Lung microvascular endothelial cell (primary cell): ENCODE results near the gene ANKRD29. TPM values are rescaled to one million over a fixed set of nuclear protein-coding genes. Genes with fewer than 3 reads are reported as not detected.

Experiments used
- DNase-seq, 2 donors: peaks; one replicate each; pipeline versions ENCODE4 v3.0.0 to v3.0.0-alpha.2; 2010; ENCODE audit warnings: low read depth in 2 of 2
- total RNA-seq: library from RNA; depleted of rRNA; stranded (reverse); fragments of >200 nt; gene quantifications from 2 replicates; pipeline ENCODE4 v1.2.1, GENCODE V29; 2014

Gene ANKRD29, protein sequence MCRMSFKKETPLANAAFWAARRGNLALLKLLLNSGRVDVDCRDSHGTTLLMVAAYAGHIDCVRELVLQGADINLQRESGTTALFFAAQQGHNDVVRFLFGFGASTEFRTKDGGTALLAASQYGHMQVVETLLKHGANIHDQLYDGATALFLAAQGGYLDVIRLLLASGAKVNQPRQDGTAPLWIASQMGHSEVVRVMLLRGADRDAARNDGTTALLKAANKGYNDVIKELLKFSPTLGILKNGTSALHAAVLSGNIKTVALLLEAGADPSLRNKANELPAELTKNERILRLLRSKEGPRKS
- 0.65 and 0.79 TPM in 2 replicates for total RNA-seq

DNA sequence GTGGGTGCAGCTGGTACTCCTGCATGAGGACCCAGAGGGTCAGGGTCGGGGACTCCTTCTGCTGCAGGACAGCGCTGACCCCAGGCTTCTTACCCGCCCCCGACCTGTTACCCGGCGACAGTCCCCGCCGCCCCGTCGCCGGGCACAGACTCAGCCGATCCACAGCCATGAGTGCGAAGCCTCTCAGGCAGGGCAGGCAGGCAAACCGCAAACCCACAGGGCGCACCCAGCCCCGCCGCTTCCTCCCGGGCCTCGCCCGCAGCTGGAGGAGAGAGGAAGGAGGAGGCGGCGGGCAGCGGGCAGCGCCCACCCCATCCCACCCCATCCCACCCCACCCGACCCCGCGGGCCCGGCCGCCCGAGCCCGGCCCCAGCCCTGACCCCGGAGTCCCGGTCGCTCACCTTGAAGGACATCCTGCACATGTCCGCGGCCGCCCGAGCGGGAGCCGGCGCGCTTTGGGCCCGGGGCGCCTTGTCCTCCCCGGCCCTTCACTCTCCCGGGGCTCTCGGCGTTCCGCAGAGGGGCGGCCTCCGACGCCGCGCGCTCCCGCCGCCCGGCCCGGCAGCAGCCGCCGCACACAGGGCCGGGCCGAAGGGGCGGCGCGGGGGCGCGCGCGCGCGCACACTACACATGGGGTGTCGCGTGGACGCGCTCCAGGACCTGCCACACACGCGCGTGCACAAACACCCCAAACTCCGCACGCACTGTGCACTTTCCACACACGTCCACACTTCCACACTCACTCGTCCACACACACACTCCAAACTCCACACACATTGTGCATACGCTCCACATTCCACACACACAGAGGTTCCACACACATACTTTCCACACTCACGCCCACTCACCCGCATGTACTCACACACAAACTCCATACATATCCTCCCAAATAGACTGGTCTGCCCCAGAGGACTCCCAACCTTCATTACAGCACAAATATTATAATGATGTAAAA lies at the start of gene ANKRD29:
Gene ANKRD29 (minus strand): TSS at position 603 of the 955 bp plus-strand sequence. CDS start 181 bp downstream, at position 422.
- peak; percentile 16 to 43 for DNase-seq

DNA sequence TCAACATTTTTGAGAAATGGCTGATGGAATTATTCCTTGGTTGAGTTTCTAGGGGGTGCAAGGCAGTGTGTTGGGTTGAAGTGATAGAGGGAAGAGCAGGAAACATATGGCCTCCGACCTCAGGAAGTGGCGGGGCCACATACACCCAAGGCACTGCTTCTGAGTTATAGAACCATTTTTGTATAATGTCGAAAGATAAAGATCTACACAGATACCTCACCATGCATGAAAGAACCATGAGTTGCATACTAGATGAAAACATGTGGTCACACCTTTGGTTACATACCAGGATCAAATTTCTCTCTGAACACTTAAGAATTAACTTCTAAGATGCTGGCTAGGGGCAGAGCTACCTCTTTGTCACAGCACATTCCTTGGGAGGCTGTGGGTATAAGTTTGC lies 49.7 kb upstream of the ANKRD29 start:
- DNase-seq, result no peak

DNA sequence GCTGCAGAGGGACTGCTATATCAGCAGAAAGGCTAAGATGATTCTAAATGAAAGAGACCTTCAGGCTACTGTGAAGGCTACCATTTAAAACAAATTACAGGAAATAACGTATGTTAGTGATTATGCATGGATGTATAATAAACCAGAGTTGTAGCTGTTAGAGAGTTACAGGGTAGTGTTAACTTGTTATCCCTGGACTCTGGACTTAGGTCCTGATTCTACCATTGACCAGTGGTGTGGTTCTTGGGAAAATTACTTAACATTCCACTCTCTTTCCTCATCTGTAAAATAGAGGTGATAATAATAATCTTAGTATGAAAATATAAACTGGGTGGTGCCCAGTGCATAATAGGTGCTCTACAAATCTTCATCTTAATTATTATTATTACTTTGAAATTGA lies 48.7 kb upstream of the ANKRD29 start:
- no peak for DNase-seq

DNA sequence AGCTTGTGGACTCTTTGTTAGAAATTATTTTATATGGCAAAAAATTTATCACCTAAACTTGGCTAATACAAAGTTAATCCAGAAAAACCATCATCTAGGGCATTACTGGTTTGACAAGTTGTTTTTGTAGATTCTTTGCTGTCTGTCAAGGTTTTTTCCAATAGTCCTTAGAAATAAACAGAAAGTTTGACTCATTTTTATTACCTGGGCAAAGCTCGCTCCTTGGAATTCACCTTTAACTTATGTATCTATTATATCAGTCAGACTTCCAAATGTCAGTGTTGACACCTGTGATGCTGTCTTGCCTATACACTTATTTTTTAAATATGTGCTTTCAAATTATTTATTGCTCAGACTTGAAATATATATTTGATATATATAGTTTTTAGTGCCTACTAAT lies 48.2 kb upstream of the ANKRD29 start:
- no peak for DNase-seq

DNA sequence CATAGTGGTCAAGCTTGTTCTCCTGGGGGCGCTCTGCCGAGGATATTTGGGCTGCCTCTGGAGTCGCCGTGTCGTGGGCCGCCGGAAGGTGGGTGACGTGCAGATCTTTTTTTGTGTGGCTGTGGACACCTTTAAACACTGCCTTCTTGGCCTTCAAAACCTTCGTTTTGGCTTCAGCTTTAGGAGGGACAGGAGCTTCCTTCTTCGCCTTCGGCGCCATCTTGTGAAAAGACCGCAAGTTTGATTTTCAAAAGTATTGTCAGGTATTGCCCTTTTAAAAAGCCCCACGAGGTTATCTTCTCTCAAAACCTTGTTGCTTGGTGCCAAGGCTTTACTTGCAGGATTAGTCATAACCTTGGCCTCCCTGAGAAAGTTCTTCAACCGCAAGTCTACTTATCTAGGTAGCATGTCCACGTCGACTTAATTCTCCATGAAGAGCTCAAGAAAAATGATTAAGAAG lies 47.4 kb upstream of the ANKRD29 start:
- DNase-seq, result no peak

DNA sequence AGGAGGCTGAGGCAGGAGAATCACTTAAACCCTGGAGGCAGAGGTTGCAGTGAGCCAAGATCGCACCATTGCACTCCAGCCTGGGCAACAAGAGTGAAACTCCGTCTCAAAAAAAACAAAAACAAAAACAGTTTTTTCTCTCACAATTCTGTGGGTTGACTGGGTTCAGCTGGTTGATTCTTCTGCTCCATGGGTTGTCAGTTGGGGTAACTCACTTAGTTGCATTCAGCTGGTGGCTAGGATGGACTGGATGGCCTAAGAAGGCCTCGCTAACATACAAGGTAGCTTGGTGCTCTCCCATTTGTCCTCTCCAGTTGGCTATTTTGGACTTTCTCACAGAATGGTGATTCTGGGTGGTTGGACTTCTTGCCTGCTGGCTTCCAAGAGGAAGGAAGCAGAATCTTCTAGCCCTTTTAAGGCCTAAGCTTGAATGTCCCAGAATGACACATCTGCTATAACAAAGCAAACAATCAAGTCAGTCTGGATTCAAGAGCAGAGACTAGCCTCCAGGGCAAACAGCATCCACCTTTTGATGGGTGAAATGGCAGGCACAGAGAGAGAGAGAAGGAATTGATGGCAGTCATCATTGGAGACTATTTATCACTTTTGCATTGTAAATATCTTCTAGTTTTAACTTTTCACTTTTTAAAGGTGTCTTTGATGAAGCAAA lies 44.4 kb upstream of the ANKRD29 start:
- no peak for DNase-seq

DNA sequence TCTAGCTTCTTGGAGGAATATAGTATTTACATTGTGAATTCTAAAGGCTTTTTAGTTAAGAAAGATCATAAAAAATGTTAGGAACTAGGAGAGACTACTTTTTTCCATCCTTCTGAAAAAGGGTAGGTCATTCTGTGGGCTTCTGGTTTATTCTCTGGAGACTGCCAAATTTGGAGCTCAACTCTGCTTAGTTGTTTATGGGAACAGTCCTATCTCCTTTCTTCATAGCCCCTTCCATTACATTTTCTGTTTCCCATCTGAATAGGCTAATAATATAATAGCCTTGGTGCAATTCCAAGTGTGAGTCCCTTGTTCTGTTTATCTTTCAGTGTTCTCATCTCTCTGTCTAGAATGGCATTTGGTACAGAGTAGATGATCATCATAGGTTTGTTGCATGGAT lies 42.1 kb upstream of the ANKRD29 start:
- DNase-seq, result no peak

DNA sequence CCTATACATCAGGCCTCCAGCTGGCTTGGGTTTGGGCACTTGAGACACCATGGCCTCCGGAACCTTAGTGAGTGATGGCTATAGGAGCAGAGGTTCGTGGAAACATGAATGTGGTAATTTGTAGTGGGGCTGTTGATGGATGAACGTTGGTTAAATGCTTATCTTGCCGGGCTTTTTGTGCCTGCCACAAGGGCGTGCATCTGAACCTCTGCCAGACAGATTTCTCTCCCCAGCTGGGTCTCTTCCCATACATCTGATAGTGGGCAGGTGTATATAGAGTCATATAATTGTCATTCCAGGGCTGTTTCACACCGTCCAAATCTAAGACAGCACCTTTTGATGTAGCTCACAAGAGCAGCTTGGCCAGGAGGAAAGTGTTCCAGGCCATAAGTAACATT lies 41.3 kb upstream of the ANKRD29 start:
- DNase-seq, result no peak

DNA sequence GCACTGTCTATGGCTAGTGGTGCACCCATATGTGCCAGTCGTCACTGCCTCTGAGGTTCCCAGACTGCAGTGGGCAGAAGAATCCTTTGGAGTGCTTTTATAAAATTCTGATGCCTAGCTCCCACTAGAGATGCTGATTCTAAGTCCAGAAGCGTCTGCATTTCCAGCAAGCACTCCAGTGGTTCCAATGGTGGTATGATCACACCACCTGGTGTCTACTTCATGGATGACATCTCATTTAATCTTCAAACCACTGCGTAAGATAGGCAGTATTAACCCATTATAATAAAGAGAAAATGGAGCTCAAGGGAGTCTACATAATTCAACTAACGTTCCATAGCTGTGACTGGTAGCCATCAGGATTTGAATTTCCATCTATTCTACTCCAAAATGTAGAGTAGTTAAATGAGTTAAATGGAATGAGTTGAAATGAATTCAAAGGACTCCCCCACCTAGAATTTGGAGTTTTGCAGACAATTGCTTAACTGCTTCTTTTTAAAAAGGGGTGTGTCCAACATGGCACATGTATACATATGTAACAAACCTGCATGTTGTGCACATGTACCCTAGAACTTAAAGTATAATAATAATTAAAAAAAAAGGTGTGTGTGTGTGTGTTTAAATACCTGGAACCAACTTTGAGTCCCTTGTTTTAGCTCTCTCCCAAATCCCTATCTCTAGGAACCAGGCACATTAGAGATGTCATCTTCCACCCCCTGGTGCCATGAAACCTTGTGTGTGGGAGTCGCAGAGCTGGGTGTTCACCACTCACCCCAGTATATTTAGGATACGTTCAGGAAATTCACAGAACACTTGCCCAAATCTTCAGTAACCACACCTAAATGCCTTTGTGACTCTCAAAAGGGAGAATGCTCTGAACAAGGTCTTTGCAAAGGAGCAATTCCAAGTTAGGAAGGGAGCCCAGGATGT lies 40.6 kb upstream of the ANKRD29 start:
- peak; percentile 79 to 85 for DNase-seq

DNA sequence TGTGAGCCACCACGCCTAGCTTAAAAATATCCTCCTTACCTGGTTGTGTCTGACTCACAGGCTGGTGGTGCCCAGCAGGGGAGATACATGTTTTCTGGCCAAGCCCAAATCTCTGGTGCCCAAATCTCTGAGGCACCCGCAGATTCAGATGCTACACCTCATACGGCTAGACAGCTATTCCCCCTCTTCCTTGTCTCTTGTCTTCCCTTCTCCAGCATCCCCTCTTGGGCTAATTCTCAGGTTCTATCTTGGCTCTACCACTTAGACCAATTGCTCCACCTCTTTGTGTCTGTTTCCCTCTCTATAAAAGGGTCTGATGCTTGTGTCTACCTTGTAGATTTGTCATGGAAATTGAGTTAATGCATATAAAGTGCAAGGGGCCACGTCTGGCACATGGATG lies 39.9 kb upstream of the ANKRD29 start:
- DNase-seq, result no peak

DNA sequence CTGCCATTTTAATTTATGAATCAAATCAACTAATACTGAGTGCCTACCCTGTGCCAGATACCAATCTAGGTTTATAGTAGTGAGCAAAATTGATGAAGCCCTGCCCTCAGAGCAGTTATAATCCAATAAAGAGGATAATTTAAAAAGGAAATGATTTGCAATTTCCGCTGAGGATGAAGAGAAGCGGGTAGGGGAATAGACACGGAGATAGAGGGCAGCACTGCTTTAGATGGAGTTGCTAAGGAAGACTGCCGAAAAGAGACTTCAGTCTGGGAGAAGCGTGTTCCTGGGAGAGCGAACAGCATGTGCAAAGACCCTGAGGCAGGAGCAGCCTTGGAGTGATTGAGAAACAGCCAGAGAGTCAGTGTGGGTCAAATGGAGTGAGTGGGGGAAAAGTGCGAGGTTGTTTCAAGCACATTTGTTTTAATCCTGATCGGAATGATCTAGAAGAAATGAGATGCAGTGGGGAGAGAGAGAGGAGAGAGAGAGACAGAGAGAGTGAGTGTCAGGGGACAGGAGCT lies 38.9 kb upstream of the ANKRD29 start:
- no peak for DNase-seq

DNA sequence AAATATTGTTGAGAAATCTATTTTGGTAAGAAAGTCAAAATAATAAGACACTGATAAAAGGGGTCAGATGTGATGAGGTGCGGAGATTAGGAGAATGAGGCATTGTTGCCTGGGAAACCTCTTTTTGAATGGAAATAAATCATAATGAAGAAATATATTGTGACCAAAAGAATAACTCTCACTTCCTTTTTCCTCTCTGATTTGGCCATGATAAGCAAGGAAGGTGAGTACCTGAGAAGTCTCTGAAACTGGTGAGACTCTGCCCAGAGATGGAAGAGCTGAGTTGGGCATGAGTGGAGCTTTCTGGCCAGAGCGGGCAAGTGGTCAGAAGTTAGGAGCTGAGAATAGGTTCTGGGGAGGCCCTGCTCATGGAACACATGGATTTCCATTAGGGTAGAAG lies 38.3 kb upstream of the ANKRD29 start:
- no peak for DNase-seq

DNA sequence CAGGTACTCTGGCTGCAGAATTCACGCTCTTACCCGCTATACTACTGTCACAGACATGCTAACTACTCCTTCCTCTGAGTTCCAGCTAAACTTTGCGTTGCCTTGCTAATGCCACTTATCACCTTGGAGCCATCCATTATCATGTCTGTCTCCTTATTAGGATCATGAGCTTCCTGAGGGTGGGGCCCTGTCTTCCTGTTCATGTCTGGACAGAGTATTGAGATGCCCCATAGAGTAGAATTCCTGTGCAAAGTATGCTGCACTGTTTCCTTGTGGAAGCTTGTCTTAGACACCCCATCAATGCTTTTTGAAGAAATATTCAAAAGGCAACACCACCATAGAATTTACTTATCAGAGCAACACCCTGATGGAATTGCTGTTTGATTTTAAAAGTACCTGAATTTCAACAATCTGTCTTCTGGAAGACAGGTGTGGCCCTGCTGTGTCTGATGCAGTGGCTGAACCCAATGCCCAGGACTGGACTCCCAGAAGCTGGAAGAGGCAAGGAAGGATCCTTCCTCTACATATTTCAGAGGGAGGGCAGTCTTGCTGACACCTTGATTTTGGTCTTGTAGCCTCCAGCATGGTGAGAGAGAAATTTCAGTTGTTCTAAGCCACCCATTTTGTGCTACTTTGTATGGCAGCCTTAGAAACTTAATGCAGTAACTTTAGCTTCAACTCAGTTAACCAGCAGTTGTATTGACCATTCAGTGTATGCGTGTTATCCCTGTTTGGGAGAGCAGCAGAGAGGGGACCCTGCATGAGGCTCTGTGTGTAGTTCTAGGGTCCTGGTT lies 32.1 kb upstream of the ANKRD29 start:
- peak in 1 of 2 donors; percentile 24 for DNase-seq

DNA sequence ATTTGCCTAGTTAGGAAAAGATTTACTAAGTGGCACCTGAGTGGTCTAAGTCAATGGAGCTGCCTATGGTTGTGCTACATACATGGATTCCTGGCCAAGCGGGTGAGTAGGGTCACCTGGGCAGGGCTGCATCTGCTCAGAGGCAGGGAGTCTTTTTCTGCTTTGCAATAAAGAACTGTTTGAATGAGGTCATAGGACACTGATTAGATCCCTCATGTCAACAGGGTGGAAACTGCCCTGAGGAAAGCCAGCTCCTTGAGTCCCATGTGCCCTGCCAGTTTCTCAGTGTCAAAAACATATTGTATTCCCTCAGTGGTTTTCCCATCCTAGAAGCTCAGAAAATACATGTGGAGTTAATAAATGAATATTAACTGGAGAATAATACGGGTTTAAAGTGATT lies 31.1 kb upstream of the ANKRD29 start:
- no peak for DNase-seq

DNA sequence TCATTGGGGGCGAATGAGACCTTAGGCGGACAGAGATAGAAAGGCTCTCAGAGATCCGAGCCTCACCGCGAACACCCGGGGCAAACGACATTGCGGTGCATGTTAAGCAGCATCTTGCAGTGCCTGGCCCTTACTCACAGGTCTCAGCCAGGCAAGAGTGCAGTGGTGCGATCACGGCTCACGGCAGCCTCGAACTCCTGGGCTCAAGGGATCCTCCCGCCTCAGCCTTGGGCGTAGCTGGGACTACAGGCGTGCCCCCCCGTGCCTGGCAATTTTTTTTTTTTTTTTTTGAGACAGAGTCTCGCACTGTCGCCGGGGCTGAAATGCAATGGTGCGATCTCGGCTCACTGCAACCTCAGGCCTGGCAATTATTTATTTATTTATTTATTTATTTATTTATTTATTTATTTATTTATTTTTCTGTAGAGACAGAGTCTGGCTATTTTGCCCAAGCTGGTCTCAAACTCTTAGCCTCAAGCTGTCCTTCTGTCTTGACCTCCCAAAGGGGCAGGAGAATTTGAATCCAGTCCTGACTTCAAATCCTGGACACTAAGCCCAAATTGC lies 27.9 kb upstream of the ANKRD29 start:
- DNase-seq, result peak in 1 of 2 donors; percentile 14

DNA sequence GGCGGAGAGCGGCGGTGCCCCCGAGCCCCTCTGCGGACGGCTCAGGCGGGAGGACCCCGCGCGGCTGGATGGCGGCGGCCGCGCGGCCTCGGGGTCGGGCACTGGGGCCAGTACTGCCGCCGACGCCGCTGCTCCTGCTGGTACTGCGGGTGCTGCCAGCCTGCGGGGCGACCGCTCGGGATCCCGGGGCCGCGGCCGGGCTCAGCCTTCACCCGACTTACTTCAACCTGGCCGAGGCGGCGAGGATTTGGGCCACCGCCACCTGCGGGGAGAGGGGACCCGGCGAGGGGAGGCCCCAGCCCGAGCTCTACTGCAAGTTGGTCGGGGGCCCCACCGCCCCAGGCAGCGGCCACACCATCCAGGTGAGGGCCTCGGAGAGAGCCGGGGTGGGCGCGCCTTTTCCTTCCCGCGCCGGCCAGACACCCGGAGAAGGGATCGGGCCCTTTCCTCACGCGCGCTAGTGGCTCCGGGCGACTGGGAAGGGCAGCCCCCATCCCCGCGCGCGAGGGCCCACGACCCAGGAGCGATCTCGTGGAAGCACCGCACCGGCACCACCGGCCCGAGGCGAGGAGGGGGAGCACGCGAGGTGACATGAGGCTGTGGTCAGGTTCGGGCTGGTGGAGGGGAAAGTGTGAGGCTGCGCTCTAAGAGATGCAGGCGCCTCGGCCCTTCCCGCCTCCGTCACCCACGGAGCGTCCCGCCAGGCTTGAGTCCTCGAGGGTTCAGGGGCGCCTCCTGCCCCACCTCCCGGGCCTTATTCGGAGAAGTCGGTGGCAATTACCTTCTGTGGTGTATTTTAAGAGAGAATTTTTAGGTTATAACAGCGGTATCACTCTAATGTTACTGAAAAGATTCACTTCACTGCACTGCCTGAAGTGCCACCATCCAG lies 27.1 kb upstream of the ANKRD29 start:
- no peak for DNase-seq

DNA sequence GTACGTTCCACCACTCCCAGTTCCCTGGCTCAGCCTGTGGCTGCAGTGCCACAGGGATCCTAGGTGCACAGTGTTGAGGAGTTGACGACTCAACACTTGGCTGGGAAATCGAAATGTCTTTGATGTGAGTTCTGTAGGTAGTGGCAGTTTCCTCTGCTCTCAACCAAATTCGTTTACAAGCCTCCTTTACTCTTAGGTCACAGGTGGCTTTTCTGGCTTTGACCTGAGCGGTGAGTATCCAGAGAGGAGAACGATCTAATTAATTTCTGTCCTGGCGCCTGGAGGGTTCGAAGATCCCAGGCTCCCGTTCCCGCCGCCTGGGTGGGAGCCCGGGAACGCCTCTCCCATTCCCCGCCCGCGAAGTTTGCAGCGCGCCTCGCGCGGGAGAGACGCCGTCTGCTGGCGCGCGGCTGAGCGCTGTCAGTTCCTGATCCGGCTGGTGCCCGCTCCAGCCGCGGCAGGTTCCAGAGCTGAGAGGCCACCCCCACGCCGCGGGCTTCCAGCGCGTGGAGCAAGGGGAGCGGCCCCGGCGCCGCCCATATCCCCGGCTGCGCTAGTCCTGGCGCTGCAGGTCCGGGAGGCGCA lies 26.4 kb upstream of the ANKRD29 start, which contains the start of gene LAMA3:
Gene LAMA3 (plus strand): TSS at position 423 of the 585 bp plus-strand sequence. CDS start 231 bp downstream, outside the sequence.
- DNase-seq, result peak; percentile 60 to 69

DNA sequence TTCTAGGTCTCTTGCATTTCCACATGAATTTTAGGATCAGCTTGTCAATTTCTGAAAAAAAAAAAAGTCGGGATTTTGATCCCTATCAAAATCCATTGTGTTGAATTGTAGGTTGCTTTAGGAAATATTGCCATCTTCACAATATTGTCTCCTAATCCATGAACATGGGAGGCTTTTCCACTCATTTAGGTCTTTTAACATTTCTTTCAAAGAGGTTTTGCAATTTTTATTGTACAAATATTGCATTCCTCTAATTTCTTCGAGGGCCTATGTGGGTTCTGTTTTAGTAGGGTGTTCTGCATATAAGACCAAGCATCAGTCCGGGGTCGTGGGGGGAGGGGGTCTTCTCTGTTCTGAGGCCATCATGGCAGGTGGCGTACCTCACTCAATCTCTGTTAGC lies 25.8 kb upstream of the ANKRD29 start:
- no peak for DNase-seq
